Stimulated activated CD8-positive, alpha-beta memory T cell treated with anti-CD3 and anti-CD28 coated beads, Interleukin-4, amount 100 ng/mL, for 24 hours (primary cell): Measurements from ENCODE around the gene GOLT1A.
"Not testable (repeated sequence)": the region's sequence is repeated elsewhere in the genome, so short reads cannot be mapped to it uniquely, and the experiment has no call there.

Source experiments
- DNase-seq: peaks from one replicate; pipeline ENCODE4 v3.0.0-alpha.2; 2020; ENCODE audit warnings: low read depth

The GOLT1A gene

GRCh38 chr1:204248954-204249353 is 35.2 kb upstream of the GOLT1A start:
- DNase-seq: no peak

DNA sequence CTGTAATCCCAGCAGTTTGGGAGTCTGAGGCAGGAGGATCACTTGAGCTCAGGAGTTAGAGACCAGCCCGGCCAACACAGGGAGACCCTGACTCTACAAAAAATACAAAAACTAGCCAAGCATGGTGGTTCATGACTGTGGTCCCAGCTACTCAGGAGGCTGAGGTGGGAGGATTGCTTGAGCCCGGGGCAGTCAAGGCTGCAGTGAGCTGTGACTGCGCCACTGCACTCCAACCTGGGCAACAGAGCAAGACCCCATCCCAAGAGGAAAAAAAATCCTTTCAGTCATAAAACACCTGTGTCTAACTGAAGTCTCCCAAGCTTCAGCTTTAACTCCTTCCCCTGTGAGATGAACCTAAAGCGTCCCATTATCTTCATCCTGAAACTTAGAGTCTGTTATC is 33.1 kb upstream of the GOLT1A start:
- no peak for DNase-seq

GRCh38 chr1:204242920-204243319 is 29.1 kb upstream of the GOLT1A start:
- no peak for DNase-seq

DNA sequence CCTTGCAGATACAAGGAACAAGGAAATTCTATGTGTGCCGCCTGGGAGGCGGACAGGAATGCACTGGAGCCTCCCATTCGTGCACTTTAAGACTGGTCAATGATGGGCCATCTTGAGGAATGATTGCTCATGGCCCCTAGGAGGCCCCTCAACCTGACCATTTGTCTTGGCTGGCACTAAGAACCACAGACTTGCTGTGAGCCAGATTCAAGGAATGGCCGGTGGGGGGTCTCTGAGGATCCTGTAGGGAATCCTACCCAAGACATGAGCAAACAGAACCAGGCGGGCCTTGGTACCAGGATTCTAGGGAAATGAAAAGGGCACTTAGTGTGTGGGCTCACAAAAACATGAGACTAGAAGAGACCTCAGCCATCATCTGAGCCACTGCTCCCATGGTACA is 28.1 kb upstream of the GOLT1A start:
- DNase-seq: no peak

- no peak for DNase-seq
Measured at GRCh38 chr1:204241050-204241449, 27.3 kb upstream of the GOLT1A start.

- no peak for DNase-seq
Measured at GRCh38 chr1:204240233-204240632, 26.4 kb upstream of the GOLT1A start.

- not testable (repeated sequence) for DNase-seq
Measured at GRCh38 chr1:204239401-204239800, 25.6 kb upstream of the GOLT1A start.

DNA sequence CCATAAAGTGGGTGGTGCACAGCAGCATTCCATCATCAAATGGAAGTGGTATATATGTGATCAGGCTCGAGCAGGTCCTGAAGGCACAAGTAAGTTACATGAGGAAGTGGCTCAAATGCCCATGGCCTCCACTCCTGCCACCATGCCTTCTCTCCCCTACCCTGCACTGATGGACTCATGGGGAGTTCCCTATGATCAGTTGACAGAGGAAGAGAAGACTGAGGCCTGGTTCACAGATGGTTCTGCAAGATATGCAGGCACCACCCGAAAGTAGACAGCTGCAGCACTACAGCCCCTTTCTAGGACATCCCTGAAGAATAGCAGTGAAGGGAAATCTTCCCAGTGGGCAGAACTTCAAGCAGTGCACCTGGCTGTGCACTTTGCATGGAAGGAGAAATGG is 24.7 kb upstream of the GOLT1A start:
- not testable (repeated sequence) for DNase-seq

GRCh38 chr1:204237515-204237914 is 23.7 kb upstream of the GOLT1A start:
- DNase-seq: not testable (repeated sequence)

DNA sequence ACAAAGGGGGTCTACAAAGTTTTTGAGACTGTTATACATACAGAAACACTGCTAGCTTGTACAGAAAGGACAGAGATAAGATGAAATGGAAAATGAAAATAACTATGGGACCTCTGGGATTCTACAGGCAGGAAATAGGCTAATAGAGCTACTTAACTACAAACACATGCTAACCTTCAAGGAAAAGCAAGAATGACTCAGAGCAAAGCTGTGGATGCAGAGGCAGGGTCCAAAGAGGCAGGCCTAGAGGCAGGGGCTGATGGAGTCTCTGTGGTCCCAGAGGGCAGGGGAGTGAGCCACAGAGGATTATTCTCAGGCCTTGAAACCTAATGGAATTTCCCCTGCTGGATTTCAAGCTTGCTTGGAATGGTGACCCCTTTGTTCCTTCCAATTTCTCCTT is 18.7 kb upstream of the GOLT1A start:
- no peak for DNase-seq

GRCh38 chr1:204230211-204230610 is 16.4 kb upstream of the GOLT1A start:
- DNase-seq: no peak

GRCh38 chr1:204228896-204229295 is 15.1 kb upstream of the GOLT1A start:
- DNase-seq: no peak

- no peak for DNase-seq
Measured at GRCh38 chr1:204227996-204228785, 14.4 kb upstream of the GOLT1A start.

DNA sequence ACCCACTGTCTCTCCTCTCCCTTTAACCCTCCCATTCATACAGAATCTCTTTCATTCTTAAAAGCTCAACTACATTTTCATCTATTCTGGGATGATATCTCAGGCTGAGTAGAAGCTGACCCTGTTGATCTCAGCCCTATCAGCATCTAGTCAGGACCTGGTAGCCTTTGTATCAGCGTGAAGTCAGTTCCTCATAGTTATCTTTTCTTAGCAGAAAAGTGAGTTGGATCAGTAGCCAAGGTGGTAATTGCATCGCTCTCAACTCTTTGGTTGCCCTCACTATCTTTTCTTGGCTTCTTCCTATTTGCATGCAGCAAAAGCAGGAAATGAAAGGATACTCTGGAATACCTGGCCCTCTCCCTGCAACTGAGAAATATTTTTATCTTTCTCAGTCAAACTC is 13.6 kb upstream of the GOLT1A start:
- DNase-seq: no peak

DNA sequence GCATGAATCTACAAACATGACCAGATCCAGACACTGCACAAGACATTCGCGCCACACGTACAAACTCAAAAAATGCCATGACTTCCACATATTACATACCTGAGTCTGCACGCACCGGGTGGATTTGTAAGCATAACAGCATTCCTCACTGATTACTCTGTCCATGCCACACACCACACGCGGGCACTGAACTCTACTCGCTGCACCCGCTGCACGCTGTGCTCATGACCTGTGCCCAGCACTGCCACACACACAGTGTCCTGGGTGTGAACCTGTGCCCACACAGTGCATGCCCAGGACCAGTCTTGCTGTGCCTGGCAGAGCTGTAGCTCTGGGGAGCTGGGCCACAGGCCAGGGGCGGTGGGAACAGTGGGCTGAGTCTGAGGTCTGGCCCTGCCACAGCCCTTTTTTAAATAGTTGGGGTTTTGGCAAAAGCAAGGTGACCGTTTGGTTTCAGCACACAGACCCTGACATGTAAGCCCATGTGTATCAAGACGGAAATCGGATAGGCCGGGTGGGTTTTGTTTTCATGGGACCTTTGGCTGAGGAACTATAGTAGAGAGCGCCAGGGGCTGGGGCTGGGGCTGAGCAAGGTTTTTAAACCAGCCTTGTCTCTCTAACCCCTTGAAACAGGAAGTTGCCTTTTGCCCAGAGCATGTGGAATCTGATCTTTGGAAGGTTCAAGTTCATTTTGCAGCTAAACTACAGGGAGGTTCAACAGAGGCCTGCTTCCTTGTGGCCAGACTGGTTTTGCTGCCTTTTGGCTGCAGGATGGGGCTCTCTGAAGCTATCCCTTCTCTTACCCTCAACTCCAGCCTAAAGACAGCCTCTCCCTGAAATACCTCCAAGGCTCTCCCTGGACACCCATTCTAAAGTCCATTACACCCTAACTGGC is 12.3 kb upstream of the GOLT1A start:
- no peak for DNase-seq

- no peak for DNase-seq
Measured at GRCh38 chr1:204224655-204225054, 10.9 kb upstream of the GOLT1A start.

DNA sequence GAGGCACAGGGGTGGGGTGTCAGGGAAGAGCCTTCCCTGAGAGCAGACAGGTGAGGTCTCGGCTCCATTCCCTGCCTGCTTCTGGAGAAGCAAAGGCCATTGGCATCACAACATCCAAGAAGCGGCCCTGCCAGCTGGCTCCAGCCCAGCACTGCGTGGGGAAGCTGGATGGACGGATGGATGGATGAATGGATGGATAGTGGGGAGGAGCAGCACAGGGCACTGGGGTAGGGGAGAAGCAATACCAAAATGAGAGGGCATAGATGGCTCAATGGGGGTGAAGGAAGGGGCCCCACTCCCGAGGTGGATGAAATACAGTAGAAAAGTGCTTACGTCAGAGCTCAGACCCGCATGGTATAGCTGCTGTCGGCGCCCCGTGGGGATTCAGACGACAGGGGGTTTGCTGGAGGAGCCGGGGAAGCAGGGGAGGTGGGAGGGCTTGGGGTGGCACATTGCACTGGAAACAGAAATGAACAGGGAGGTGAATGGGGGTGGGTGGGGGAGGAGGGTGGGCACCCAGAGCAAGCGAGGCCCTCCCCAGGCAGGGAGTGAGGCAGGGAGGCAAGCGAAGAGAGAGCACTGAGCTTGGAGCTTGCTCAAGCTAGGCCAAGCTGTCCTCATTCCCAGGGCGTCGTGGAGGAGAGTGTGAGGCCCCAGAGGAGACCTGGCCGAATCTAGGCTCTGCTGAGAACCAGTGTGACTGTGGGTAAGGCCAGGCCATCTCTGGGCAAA is 9.5 kb upstream of the GOLT1A start:
- DNase-seq: no peak

- no peak for DNase-seq
Measured at GRCh38 chr1:204222764-204223055, 8.9 kb upstream of the GOLT1A start.

- DNase-seq: no peak
Measured at GRCh38 chr1:204222006-204222763, 8.4 kb upstream of the GOLT1A start.

- DNase-seq: no peak
Measured at GRCh38 chr1:204221271-204221670, 7.5 kb upstream of the GOLT1A start.

DNA sequence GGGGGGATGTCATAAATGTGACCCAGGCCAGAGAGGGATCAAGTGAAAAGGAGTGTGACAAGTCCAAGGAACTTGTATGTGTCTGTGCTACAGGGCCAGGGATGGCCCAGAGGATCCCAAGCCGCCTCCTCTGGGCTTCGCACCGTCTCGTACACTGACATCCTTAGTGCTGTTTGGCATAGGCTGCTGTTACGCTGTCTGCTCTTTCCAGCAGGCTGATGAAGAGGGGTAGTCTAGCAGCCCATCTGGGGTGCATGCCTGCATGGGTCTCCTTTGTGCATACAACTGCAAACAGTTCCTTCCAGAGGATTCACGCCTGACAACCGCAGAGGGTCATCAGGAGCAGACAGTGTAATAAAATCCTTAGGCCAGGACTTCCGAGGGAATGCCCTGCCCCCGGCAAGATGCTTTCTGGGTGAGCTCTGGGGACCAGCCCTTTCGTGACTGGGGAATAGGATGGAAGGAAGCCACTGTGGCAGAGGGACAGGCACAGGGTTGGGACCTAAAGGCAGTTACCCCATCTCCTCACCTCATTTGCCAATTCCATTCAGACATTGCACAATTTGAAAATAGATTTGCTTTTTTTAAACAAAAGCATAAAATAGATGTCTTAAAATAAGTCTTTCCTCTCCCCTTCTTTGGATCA is 6.3 kb upstream of the GOLT1A start:
- DNase-seq: no peak

GRCh38 chr1:204218552-204218951 is 4.8 kb upstream of the GOLT1A start:
- DNase-seq: no peak
